HepG2 (cell line): ENCODE measurements around the gene S100A5. TPM values are rescaled to one million over a fixed set of nuclear protein-coding genes. Genes with fewer than 3 reads are reported as not detected.

Experiments
- EEA1 ChIP-seq: sonication (generic); formaldehyde crosslinking; IDR thresholded peaks from 2 replicates; pipeline ENCODE4 v1.5.1; 2020; ENCODE audit warnings: mild to moderate bottlenecking, missing genetic modification reagents, borderline replicate concordance
- ELF3 ChIP-seq: IDR thresholded peaks from 2 replicates; pipeline ENCODE4 v1.6.1; 2016; ENCODE audit warnings: missing genetic modification reagents, missing compliant biosample characterization
- GATAD1 ChIP-seq: IDR thresholded peaks from 2 replicates; pipeline ENCODE4 v1.6.1; 2016; ENCODE audit warnings: missing genetic modification reagents, missing compliant biosample characterization
- IRF2 ChIP-seq: IDR thresholded peaks from 2 replicates; pipeline ENCODE4 v1.6.1; 2018; ENCODE audit warnings: missing genetic modification reagents, missing compliant biosample characterization
- KAT7 ChIP-seq: IDR thresholded peaks from 2 replicates; pipeline ENCODE4 v1.6.1; 2018; ENCODE audit warnings: borderline replicate concordance, missing compliant biosample characterization
- ONECUT2 ChIP-seq: sonication (generic); formaldehyde crosslinking; IDR thresholded peaks from 2 replicates; pipeline ENCODE4 v1.4.0; 2020; ENCODE audit warnings: missing genetic modification reagents
- REXO4 ChIP-seq: sonication (generic); formaldehyde crosslinking; IDR thresholded peaks from 2 replicates; pipeline ENCODE4 v1.8.0; 2022; ENCODE audit warnings: missing genetic modification reagents, mild to moderate bottlenecking, borderline replicate concordance
- SAP130 ChIP-seq: IDR thresholded peaks from 2 replicates; pipeline ENCODE4 v1.6.1; 2016; ENCODE audit warnings: low read depth
- U2AF2 ChIP-seq: fragments of 200-400 bp; formaldehyde crosslinking; IDR thresholded peaks from 2 replicates; pipeline ENCODE4 v1.6.1; 2017; ENCODE audit warnings: low read depth, mild to moderate bottlenecking, low read length
- ZC3H4 ChIP-seq: sonication (generic); formaldehyde crosslinking; IDR thresholded peaks from 2 replicates; pipeline ENCODE4 v1.4.0; 2020; ENCODE audit warnings: missing genetic modification reagents, borderline replicate concordance
- ZGPAT ChIP-seq: IDR thresholded peaks from 2 replicates; pipeline ENCODE4 v1.6.1; 2016; ENCODE audit warnings: mild to moderate bottlenecking
- ZNF12 ChIP-seq: sonication (generic); formaldehyde crosslinking; IDR thresholded peaks from 2 replicates; pipeline ENCODE4 v1.5.0; 2020; ENCODE audit warnings: missing genetic modification reagents
- ZNF124 ChIP-seq: sonication (generic); formaldehyde crosslinking; IDR thresholded peaks from 2 replicates; pipeline ENCODE4 v1.4.0; 2020; ENCODE audit warnings: missing genetic modification reagents
- ZNF576 ChIP-seq: sonication (generic); formaldehyde crosslinking; IDR thresholded peaks from 2 replicates; pipeline ENCODE4 v1.4.0; 2020; ENCODE audit warnings: mild to moderate bottlenecking, missing genetic modification reagents
- ZNF674 ChIP-seq: sonication (generic); formaldehyde crosslinking; IDR thresholded peaks from 2 replicates; pipeline ENCODE4 v1.5.0; 2020; ENCODE audit warnings: low read depth, mild to moderate bottlenecking, missing genetic modification reagents
- ZNF841 ChIP-seq: sonication (generic); formaldehyde crosslinking; IDR thresholded peaks from 2 replicates; pipeline ENCODE4 v1.8.1; 2023; ENCODE audit warnings: missing genetic modification reagents, borderline replicate concordance
- ZNF878 ChIP-seq: sonication (generic); formaldehyde crosslinking; IDR thresholded peaks from 2 replicates; pipeline ENCODE4 v1.8.1; 2023; ENCODE audit warnings: mild to moderate bottlenecking, missing genetic modification reagents, moderate library complexity
- ZSCAN31 ChIP-seq: sonication (generic); formaldehyde crosslinking; IDR thresholded peaks from 2 replicates; pipeline ENCODE4 v1.5.0; 2020; ENCODE audit warnings: low read depth, mild to moderate bottlenecking, missing genetic modification reagents
- polyA plus RNA-seq, 8 experiments: library from polyadenylated mRNA; depleted of rRNA in 3 of 8; stranded (reverse) in 7 of 8; unstranded in 1 of 8; fragments of >200 nt; fragmentation: Illumina TruSeq in 4 of 8; extraction: Trizol in 4 of 8; gene quantifications; 2 replicates each; pipeline versions ENCODE4 v1.2.1 to v1.2.3, GENCODE V29; 2011 to 2016; ENCODE audit warnings: low read depth in 4 of 8, missing spikeins in 1 of 8, mixed read lengths in 1 of 8; ENCODE audit not compliant: insufficient read depth in 1 of 8
- total RNA-seq, 5 experiments: library from RNA; depleted of rRNA; stranded (reverse); fragments of >200 nt; fragmentation: Illumina TruSeq; extraction: Trizol; gene quantifications; 2 replicates each; pipeline ENCODE4 v1.2.3, GENCODE V29; 2016; ENCODE audit warnings: low read depth in 1 of 5
- TF ChIP-seq, protein P1 (sequence below): sonication (generic); formaldehyde crosslinking; IDR thresholded peaks from 2 replicates; pipeline ENCODE4 v1.8.1; 2022; ENCODE audit warnings: low read depth, mild to moderate bottlenecking, missing genetic modification reagents
- TF ChIP-seq, protein P2 (sequence below): sonication (generic); formaldehyde crosslinking; IDR thresholded peaks from 2 replicates; pipeline ENCODE4 v1.9.0; 2022; ENCODE audit warnings: low read depth, missing genetic modification reagents
- TF ChIP-seq, protein P3 (sequence below): sonication (generic); formaldehyde crosslinking; IDR thresholded peaks from 2 replicates; pipeline ENCODE4 v1.8.0; 2022; ENCODE audit warnings: mild to moderate bottlenecking, missing genetic modification reagents

Gene S100A5
- total and polyA plus RNA-seq, 2 of the 13 experiments (the other 11 are each of a cell fraction or from before 2014, with no cell fraction given) = not detected

GRCh38 chr1:153545067-153546055 lies 4.6 kb upstream of the S100A5 start, which contains the start of gene S100A4 (continued):
- TF ChIP-seq, protein P1, sequence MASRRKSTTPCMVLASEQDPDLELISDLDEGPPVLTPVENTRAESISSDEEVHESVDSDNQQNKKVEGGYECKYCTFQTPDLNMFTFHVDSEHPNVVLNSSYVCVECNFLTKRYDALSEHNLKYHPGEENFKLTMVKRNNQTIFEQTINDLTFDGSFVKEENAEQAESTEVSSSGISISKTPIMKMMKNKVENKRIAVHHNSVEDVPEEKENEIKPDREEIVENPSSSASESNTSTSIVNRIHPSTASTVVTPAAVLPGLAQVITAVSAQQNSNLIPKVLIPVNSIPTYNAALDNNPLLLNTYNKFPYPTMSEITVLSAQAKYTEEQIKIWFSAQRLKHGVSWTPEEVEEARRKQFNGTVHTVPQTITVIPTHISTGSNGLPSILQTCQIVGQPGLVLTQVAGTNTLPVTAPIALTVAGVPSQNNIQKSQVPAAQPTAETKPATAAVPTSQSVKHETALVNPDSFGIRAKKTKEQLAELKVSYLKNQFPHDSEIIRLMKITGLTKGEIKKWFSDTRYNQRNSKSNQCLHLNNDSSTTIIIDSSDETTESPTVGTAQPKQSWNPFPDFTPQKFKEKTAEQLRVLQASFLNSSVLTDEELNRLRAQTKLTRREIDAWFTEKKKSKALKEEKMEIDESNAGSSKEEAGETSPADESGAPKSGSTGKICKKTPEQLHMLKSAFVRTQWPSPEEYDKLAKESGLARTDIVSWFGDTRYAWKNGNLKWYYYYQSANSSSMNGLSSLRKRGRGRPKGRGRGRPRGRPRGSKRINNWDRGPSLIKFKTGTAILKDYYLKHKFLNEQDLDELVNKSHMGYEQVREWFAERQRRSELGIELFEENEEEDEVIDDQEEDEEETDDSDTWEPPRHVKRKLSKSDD = 0 out of 2 replicates have a peak, but pooled peaks have one; percentile 37
- TF ChIP-seq ZGPAT (CRISPR knock-in tag) (peak; percentile 59), GATAD1 (CRISPR knock-in tag) (peak; percentile 15; the same call in 1 of the 2 replicates), ZNF12 (CRISPR knock-in tag) (0 out of 2 replicates have a peak, but pooled peaks have one; percentile 43), KAT7 (CRISPR knock-in tag) (no peak), SAP130 (peak; percentile 69), IRF2 (CRISPR knock-in tag) (peak; percentile 31; the same call in 1 of the 2 replicates), ZNF674 (CRISPR knock-in tag) (0 out of 2 replicates have a peak, but pooled peaks have one; percentile 64), ZSCAN31 (CRISPR knock-in tag) (peak; percentile 92; the same call in 1 of the 2 replicates), U2AF2 (no peak), ZNF841 (CRISPR knock-in tag) (no peak), ZNF124 (CRISPR knock-in tag) (no peak), EEA1 (CRISPR knock-in tag) (0 out of 2 replicates have a peak, but pooled peaks have one; percentile 51), ONECUT2 (CRISPR knock-in tag) (no peak), ZNF878 (CRISPR knock-in tag) (no peak), ELF3 (CRISPR knock-in tag) (0 out of 2 replicates have a peak, but pooled peaks have one; percentile 12), ZNF576 (no peak), ZC3H4 (0 out of 2 replicates have a peak, but pooled peaks have one; percentile 47), REXO4 (CRISPR knock-in tag) (no peak)
- TF ChIP-seq, protein P2, sequence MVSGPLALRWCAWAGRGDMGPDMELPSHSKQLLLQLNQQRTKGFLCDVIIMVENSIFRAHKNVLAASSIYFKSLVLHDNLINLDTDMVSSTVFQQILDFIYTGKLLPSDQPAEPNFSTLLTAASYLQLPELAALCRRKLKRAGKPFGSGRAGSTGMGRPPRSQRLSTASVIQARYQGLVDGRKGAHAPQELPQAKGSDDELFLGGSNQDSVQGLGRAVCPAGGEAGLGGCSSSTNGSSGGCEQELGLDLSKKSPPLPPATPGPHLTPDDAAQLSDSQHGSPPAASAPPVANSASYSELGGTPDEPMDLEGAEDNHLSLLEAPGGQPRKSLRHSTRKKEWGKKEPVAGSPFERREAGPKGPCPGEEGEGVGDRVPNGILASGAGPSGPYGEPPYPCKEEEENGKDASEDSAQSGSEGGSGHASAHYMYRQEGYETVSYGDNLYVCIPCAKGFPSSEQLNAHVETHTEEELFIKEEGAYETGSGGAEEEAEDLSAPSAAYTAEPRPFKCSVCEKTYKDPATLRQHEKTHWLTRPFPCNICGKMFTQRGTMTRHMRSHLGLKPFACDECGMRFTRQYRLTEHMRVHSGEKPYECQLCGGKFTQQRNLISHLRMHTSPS (CRISPR knock-in tag) = peak; percentile 80
- TF ChIP-seq, protein P3, sequence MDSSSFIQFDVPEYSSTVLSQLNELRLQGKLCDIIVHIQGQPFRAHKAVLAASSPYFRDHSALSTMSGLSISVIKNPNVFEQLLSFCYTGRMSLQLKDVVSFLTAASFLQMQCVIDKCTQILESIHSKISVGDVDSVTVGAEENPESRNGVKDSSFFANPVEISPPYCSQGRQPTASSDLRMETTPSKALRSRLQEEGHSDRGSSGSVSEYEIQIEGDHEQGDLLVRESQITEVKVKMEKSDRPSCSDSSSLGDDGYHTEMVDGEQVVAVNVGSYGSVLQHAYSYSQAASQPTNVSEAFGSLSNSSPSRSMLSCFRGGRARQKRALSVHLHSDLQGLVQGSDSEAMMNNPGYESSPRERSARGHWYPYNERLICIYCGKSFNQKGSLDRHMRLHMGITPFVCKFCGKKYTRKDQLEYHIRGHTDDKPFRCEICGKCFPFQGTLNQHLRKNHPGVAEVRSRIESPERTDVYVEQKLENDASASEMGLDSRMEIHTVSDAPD (CRISPR knock-in tag) = peak; percentile 60; the same call in 1 of the 2 replicates
